ENCODE results near the gene COG1.

GRCh38 chr17:73205459-73205961 lies 12.7 kb downstream of the COG1 start:
- TF ChIP-seq POLR2A (IDR thresholded peaks at IDR 0.05; ENCODE audit: low read depth, low read length) = no peak
- TF ChIP-seq TAF1 (IDR thresholded peaks at IDR 0.05; ENCODE audit: borderline replicate concordance, low read depth, low read length) = no peak

All from GM12892 (cell line).